A549 (cell line): ENCODE results near the gene CARMIL1.

ENCODE experiments used
- CTCF ChIP-seq: fragments of >200 bp; sonication (Bioruptor Twin); formaldehyde crosslinking; IDR thresholded peaks from 3 replicates; pipeline ENCODE4 v1.5.1; 2016
- EP300 ChIP-seq, 2 experiments: fragments of >200 bp; sonication (Bioruptor Twin); formaldehyde crosslinking; IDR thresholded peaks; 2 replicates in 1 of 2; 3 replicates in 1 of 2; pipeline ENCODE4 v1.6.1; 2016 to 2017
- HDAC2 ChIP-seq: fragments of 200-600 bp; sonication (generic); IDR thresholded peaks from 2 replicates; pipeline ENCODE4 v1.6.1; 2016
- HMGXB4 ChIP-seq: fragments of 250-450 bp; sonication (Bioruptor Pico); IDR thresholded peaks from 2 replicates; pipeline ENCODE4 v1.5.0; 2021; ENCODE audit warnings: mild to moderate bottlenecking, moderate library complexity, borderline replicate concordance
- TP53 ChIP-seq: fragments of 250-450 bp; sonication (Bioruptor Pico); IDR thresholded peaks from 2 replicates; pipeline ENCODE4 v1.5.0; 2021; ENCODE audit warnings: mild to moderate bottlenecking, moderate library complexity
- TF ChIP-seq, protein P1 (sequence below): fragments of 200-600 bp; sonication (generic); IDR thresholded peaks from 2 replicates; pipeline ENCODE4 v1.6.1; 2016; ENCODE audit warnings: antibody characterized with exemption, mild to moderate bottlenecking, moderate library complexity
- TF ChIP-seq, protein P2 (sequence below): IDR thresholded peaks from 2 replicates; pipeline ENCODE4 v1.6.1; 2012

GRCh38 chr6:25652007-25652515 is 372.9 kb downstream of the CARMIL1 start, which contains the start of gene SCGN:
- TF ChIP-seq, protein P1, sequence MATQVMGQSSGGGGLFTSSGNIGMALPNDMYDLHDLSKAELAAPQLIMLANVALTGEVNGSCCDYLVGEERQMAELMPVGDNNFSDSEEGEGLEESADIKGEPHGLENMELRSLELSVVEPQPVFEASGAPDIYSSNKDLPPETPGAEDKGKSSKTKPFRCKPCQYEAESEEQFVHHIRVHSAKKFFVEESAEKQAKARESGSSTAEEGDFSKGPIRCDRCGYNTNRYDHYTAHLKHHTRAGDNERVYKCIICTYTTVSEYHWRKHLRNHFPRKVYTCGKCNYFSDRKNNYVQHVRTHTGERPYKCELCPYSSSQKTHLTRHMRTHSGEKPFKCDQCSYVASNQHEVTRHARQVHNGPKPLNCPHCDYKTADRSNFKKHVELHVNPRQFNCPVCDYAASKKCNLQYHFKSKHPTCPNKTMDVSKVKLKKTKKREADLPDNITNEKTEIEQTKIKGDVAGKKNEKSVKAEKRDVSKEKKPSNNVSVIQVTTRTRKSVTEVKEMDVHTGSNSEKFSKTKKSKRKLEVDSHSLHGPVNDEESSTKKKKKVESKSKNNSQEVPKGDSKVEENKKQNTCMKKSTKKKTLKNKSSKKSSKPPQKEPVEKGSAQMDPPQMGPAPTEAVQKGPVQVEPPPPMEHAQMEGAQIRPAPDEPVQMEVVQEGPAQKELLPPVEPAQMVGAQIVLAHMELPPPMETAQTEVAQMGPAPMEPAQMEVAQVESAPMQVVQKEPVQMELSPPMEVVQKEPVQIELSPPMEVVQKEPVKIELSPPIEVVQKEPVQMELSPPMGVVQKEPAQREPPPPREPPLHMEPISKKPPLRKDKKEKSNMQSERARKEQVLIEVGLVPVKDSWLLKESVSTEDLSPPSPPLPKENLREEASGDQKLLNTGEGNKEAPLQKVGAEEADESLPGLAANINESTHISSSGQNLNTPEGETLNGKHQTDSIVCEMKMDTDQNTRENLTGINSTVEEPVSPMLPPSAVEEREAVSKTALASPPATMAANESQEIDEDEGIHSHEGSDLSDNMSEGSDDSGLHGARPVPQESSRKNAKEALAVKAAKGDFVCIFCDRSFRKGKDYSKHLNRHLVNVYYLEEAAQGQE, result peak; percentile 87
- no peak for TF ChIP-seq TP53 (CRISPR knock-in tag)
- no peak for TF ChIP-seq HMGXB4 (CRISPR knock-in tag)
- TF ChIP-seq, protein P2, sequence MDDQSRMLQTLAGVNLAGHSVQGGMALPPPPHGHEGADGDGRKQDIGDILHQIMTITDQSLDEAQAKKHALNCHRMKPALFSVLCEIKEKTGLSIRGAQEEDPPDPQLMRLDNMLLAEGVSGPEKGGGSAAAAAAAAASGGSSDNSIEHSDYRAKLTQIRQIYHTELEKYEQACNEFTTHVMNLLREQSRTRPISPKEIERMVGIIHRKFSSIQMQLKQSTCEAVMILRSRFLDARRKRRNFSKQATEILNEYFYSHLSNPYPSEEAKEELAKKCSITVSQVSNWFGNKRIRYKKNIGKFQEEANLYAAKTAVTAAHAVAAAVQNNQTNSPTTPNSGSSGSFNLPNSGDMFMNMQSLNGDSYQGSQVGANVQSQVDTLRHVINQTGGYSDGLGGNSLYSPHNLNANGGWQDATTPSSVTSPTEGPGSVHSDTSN, result no peak
- no peak for TF ChIP-seq EP300 (IDR thresholded peaks at IDR 0.05)
- TF ChIP-seq CTCF, result no peak
- TF ChIP-seq HDAC2, result no peak
